ENCODE data around the gene ARAP2. TPM values are rescaled to one million over a fixed set of nuclear protein-coding genes. Genes with fewer than 3 reads are reported as not detected.

Gene ARAP2
- total and polyA plus RNA-seq, 5 donors from 2014 or later, result 10.2 to 92.2 (median 14.6) TPM

- no peak overlapping the region for H3K27ac Mint-ChIP-seq
- Histone ChIP-seq H3K27ac (ENCODE audit: insufficient read depth, low read length, poor library complexity, severe bottlenecking) (no peak overlapping the region), H3K9me3 (ENCODE audit: control insufficient read depth in 2 of 2, low read length in 2 of 2) (no peaks in the 10 kb centered on the region), H3K27me3 (ENCODE audit: control insufficient read depth, insufficient read depth, low read length) (no peaks in the 10 kb centered on the region), H3K4me3 (ENCODE audit: low read depth, low read length) (no peak overlapping the region), H3K4me1 (ENCODE audit: control insufficient read depth, insufficient read depth, low read length, poor library complexity, severe bottlenecking) (no peaks in the 10 kb centered on the region), H3K36me3 (ENCODE audit: control insufficient read depth, insufficient read depth, low read length) (peaks cover 11% of the 10 kb centered on the region)
- peaks cover 9 to 18% (median 13%) of the 10 kb centered on the region in 4 donors for H3K4me1 Mint-ChIP-seq
- H3K9me3 Mint-ChIP-seq, result peaks cover 0 to 1% (median 0%) of the 10 kb centered on the region in 7 donors
- ATAC-seq (ENCODE audit: low read depth in 2 of 2), result no peak
- peaks cover 7% of the 10 kb centered on the region for H3K36me3 Mint-ChIP-seq
- H3K4me3 Mint-ChIP-seq, result no peak overlapping the region
- H3K27me3 Mint-ChIP-seq, result peaks cover 5% of the 10 kb centered on the region
- no peak for DNase-seq
Observed at GRCh38 chr4:36198068-36198808, 46.1 kb downstream of the ARAP2 start.

DNA sequence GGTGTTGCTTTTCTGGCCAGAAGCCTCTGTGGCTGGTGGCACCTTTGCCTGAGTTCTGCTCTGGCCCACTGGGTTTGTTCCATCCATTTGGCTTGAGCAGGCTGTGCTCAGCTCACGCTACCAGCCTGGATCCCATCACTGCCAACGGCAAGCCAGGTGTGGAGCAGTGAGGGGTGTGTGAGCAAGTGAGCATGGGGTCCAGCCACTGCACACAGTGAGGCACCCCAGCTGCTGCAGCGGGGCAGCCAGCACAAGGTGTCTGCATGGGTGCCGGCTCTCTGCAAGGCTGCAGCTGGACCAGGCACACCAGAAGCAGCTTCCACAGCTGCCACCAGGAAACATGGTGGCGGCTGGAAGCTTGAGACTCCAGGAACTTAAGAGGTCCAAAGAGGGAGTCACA lies 46.8 kb downstream of the ARAP2 start:
- DNase-seq (no peak), ATAC-seq (ENCODE audit: low read depth in 2 of 2) (no peak)
- peaks cover 11% of the 10 kb centered on the region for H3K36me3 Mint-ChIP-seq
- H3K27me3 ChIP-seq (ENCODE audit: control insufficient read depth, insufficient read depth, low read length), result no peaks in the 10 kb centered on the region
- no peaks in the 10 kb centered on the region for H3K4me1 ChIP-seq (ENCODE audit: control insufficient read depth, insufficient read depth, low read length, poor library complexity, severe bottlenecking)
- H3K27me3 Mint-ChIP-seq, result peaks cover 5% of the 10 kb centered on the region
- H3K36me3 ChIP-seq (ENCODE audit: control insufficient read depth, insufficient read depth, low read length), result peaks cover 12% of the 10 kb centered on the region
- no peak overlapping the region for H3K4me3 Mint-ChIP-seq
- no peak overlapping the region for H3K27ac Mint-ChIP-seq
- peaks cover 9 to 22% (median 13%) of the 10 kb centered on the region in 4 donors for H3K4me1 Mint-ChIP-seq
- no peak overlapping the region for H3K4me3 ChIP-seq (ENCODE audit: low read depth, low read length)
- peaks cover 0 to 1% (median 0%) of the 10 kb centered on the region in 7 donors for H3K9me3 Mint-ChIP-seq
- no peak overlapping the region for H3K27ac ChIP-seq (ENCODE audit: insufficient read depth, low read length, poor library complexity, severe bottlenecking)
- H3K9me3 ChIP-seq (ENCODE audit: control insufficient read depth in 2 of 2, low read length in 2 of 2), result no peaks in the 10 kb centered on the region

DNA sequence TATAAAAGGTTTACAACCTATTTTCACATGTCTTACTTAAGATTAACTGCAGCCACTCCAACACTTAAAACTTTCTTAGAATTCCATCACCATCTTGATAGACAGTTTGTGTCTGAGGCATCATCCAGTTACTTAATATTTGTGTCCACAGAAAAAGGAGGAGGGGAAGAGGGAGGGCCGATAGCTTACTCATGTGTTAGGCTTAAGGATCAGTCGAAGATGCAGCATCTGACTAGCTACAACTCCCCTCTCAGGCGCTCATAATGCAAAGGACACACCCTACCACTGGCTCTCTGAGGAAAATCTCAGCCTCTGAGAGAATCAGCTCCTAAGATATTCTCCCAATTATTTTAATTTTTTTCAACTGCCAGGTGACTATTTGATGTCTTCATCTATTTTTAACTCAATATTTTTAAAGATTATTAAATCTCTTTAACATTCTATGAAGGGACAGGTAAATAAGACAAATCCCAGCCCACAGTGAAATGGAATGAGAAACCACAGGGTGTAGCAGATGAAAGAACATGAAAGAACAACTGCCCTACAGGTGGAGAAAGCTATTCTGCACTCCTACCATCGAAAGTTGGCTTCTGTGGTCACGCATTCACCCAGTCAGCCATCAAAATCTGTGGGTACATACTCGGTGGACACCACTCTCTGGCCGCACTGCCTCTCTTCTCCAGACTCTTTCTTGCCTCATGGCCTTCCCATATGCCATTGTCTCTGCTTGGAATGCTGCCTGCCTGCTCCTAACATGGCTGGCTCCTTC lies 48.0 kb downstream of the ARAP2 start:
- H3K4me3 Mint-ChIP-seq, result no peak overlapping the region
- H3K9me3 ChIP-seq (ENCODE audit: control insufficient read depth in 2 of 2, low read length in 2 of 2), result no peaks in the 10 kb centered on the region

GRCh38 chr4:36192922-36193321 lies 51.4 kb downstream of the ARAP2 start:
- no peak for DNase-seq
- Mint-ChIP-seq H3K36me3 (peaks cover 8% of the 10 kb centered on the region), H3K4me3 (no peak overlapping the region), H3K4me1 (peaks cover 29 to 32% (median 32%) of the 10 kb centered on the region in 4 donors), H3K27ac (no peak overlapping the region), H3K9me3 (peaks cover 0 to 1% (median 0%) of the 10 kb centered on the region in 7 donors), H3K27me3 (no peaks in the 10 kb centered on the region)
- peaks cover 13% of the 10 kb centered on the region for H3K4me1 ChIP-seq (ENCODE audit: control insufficient read depth, insufficient read depth, low read length, poor library complexity, severe bottlenecking)
- H3K27me3 ChIP-seq (ENCODE audit: control insufficient read depth, insufficient read depth, low read length), result no peaks in the 10 kb centered on the region
- H3K36me3 ChIP-seq (ENCODE audit: control insufficient read depth, insufficient read depth, low read length), result peaks cover 9% of the 10 kb centered on the region
- no peak overlapping the region for H3K27ac ChIP-seq (ENCODE audit: insufficient read depth, low read length, poor library complexity, severe bottlenecking)
- H3K4me3 ChIP-seq (ENCODE audit: low read depth, low read length), result no peak overlapping the region
- H3K9me3 ChIP-seq (ENCODE audit: control insufficient read depth in 2 of 2, low read length in 2 of 2), result no peaks in the 10 kb centered on the region
- ATAC-seq (ENCODE audit: low read depth in 2 of 2), result no peak

More for the DNA sequence above, 48.0 kb downstream of the ARAP2 start:
- H3K4me3 ChIP-seq (ENCODE audit: low read depth, low read length), result no peak overlapping the region
- DNase-seq (no peak), ATAC-seq (ENCODE audit: low read depth in 2 of 2) (no peak)
- no peaks in the 10 kb centered on the region for H3K27me3 ChIP-seq (ENCODE audit: control insufficient read depth, insufficient read depth, low read length)
- peaks cover 11 to 22% (median 14%) of the 10 kb centered on the region in 4 donors for H3K4me1 Mint-ChIP-seq
- peaks cover 0 to 1% (median 0%) of the 10 kb centered on the region in 7 donors for H3K9me3 Mint-ChIP-seq
- H3K4me1 ChIP-seq (ENCODE audit: control insufficient read depth, insufficient read depth, low read length, poor library complexity, severe bottlenecking), result no peaks in the 10 kb centered on the region
- peaks cover 5% of the 10 kb centered on the region for H3K27me3 Mint-ChIP-seq
- H3K36me3 ChIP-seq (ENCODE audit: control insufficient read depth, insufficient read depth, low read length), result peaks cover 15% of the 10 kb centered on the region
- H3K27ac Mint-ChIP-seq, result no peak overlapping the region
- H3K36me3 Mint-ChIP-seq, result peaks cover 7% of the 10 kb centered on the region
- H3K27ac ChIP-seq (ENCODE audit: insufficient read depth, low read length, poor library complexity, severe bottlenecking), result no peak overlapping the region

- Histone ChIP-seq H3K27ac (ENCODE audit: insufficient read depth, low read length, poor library complexity, severe bottlenecking) (no peak overlapping the region), H3K4me1 (ENCODE audit: control insufficient read depth, insufficient read depth, low read length, poor library complexity, severe bottlenecking) (peaks cover 13% of the 10 kb centered on the region), H3K9me3 (ENCODE audit: control insufficient read depth in 2 of 2, low read length in 2 of 2) (no peaks in the 10 kb centered on the region), H3K27me3 (ENCODE audit: control insufficient read depth, insufficient read depth, low read length) (no peaks in the 10 kb centered on the region), H3K36me3 (ENCODE audit: control insufficient read depth, insufficient read depth, low read length) (peaks cover 26% of the 10 kb centered on the region), H3K4me3 (ENCODE audit: low read depth, low read length) (peak overlapping the region; percentile 33)
- no peaks in the 10 kb centered on the region for H3K27me3 Mint-ChIP-seq
- peaks cover 14% of the 10 kb centered on the region for H3K36me3 Mint-ChIP-seq
- H3K9me3 Mint-ChIP-seq, result no peaks in the 10 kb centered on the region
- peak in 1 of 3 donors; percentile 22 for DNase-seq
- peaks cover 19 to 25% (median 22%) of the 10 kb centered on the region in 4 donors for H3K4me1 Mint-ChIP-seq
- ATAC-seq (ENCODE audit: low read depth in 2 of 2), result peak in 1 of 2 donors; percentile 42
- H3K27ac Mint-ChIP-seq, result peak overlapping the region in 2 of 3 donors; percentile 22 to 65
- peak overlapping the region in 1 of 4 donors; percentile 1 for H3K4me3 Mint-ChIP-seq
Observed at GRCh38 chr4:36189511-36190226, 54.6 kb downstream of the ARAP2 start.

- Mint-ChIP-seq H3K4me3 (no peak overlapping the region), H3K4me1 (peaks cover 18 to 23% (median 20%) of the 10 kb centered on the region in 4 donors), H3K9me3 (no peaks in the 10 kb centered on the region), H3K27me3 (no peaks in the 10 kb centered on the region), H3K27ac (peak overlapping the region in 1 of 3 donors; percentile 18), H3K36me3 (peaks cover 18% of the 10 kb centered on the region)
- Histone ChIP-seq H3K4me1 (ENCODE audit: control insufficient read depth, insufficient read depth, low read length, poor library complexity, severe bottlenecking) (peaks cover 13% of the 10 kb centered on the region), H3K4me3 (ENCODE audit: low read depth, low read length) (no peak overlapping the region), H3K9me3 (ENCODE audit: control insufficient read depth in 2 of 2, low read length in 2 of 2) (no peaks in the 10 kb centered on the region), H3K27ac (ENCODE audit: insufficient read depth, low read length, poor library complexity, severe bottlenecking) (no peak overlapping the region), H3K27me3 (ENCODE audit: control insufficient read depth, insufficient read depth, low read length) (no peaks in the 10 kb centered on the region), H3K36me3 (ENCODE audit: control insufficient read depth, insufficient read depth, low read length) (peaks cover 27% of the 10 kb centered on the region)
- ATAC-seq (ENCODE audit: low read depth in 2 of 2) (no peak), DNase-seq (peak in 1 of 3 donors; percentile 35)
Observed at GRCh38 chr4:36187723-36188333, 56.5 kb downstream of the ARAP2 start.

- Mint-ChIP-seq H3K27ac (no peak overlapping the region), H3K4me1 (peaks cover 0 to 12% (median 4%) of the 10 kb centered on the region in 4 donors), H3K27me3 (no peaks in the 10 kb centered on the region), H3K36me3 (peaks cover 47% of the 10 kb centered on the region), H3K9me3 (no peaks in the 10 kb centered on the region), H3K4me3 (no peak overlapping the region)
- H3K9me3 ChIP-seq (ENCODE audit: control insufficient read depth in 2 of 2, low read length in 2 of 2), result no peaks in the 10 kb centered on the region
- DNase-seq (no peak), ATAC-seq (ENCODE audit: low read depth in 2 of 2) (no peak)
- H3K4me3 ChIP-seq (ENCODE audit: low read depth, low read length), result no peak overlapping the region
- H3K27ac ChIP-seq (ENCODE audit: insufficient read depth, low read length, poor library complexity, severe bottlenecking), result no peak overlapping the region
- no peaks in the 10 kb centered on the region for H3K27me3 ChIP-seq (ENCODE audit: control insufficient read depth, insufficient read depth, low read length)
- no peaks in the 10 kb centered on the region for H3K4me1 ChIP-seq (ENCODE audit: control insufficient read depth, insufficient read depth, low read length, poor library complexity, severe bottlenecking)
- peaks cover 38% of the 10 kb centered on the region for H3K36me3 ChIP-seq (ENCODE audit: control insufficient read depth, insufficient read depth, low read length)
Observed at GRCh38 chr4:36183665-36184393, 60.5 kb downstream of the ARAP2 start.
